ENCODE results near the gene ASB13.

DNA sequence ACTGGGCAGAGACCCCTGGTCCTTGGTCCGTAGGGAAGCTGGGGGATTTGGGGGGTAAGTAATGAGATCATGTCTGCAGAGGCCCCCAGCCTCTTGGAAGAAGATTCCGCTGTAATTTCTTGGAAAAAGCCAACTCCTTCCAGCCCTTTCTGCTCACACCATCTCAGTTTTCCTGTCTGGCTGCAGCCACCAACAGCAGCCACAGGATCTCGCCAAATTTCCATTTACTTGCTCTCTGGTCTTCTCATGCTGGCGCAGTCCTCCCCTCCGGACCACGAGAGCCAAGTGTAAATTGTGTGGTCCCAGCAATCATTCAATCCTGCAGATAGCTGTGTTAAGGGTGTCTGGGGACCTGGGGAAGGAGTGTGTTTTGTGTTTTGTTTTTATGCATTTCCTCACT, 49.6 kb downstream of the ASB13 start:
- TF ChIP-seq POLR2A (IDR thresholded peaks at IDR 0.05; ENCODE audit: low read length) (no peak), GATA1 (IDR thresholded peaks at IDR 0.05; ENCODE audit: low read depth, low read length) (no peak)

Data from erythroblast (primary cell).